HG03159 (cell line): ENCODE results near the gene POLRMT.
A peak's percentile ranks its signal among the peaks of the same experiment; 100 is the strongest.

Source experiments
- ATAC-seq: cut with Tn5 transposase; IDR thresholded peaks from one replicate; pipeline ENCODE4 v1.9.1; 2021; ENCODE audit warnings: mild to moderate bottlenecking, moderate library complexity; ENCODE audit not compliant: unreplicated experiment

Gene POLRMT

DNA sequence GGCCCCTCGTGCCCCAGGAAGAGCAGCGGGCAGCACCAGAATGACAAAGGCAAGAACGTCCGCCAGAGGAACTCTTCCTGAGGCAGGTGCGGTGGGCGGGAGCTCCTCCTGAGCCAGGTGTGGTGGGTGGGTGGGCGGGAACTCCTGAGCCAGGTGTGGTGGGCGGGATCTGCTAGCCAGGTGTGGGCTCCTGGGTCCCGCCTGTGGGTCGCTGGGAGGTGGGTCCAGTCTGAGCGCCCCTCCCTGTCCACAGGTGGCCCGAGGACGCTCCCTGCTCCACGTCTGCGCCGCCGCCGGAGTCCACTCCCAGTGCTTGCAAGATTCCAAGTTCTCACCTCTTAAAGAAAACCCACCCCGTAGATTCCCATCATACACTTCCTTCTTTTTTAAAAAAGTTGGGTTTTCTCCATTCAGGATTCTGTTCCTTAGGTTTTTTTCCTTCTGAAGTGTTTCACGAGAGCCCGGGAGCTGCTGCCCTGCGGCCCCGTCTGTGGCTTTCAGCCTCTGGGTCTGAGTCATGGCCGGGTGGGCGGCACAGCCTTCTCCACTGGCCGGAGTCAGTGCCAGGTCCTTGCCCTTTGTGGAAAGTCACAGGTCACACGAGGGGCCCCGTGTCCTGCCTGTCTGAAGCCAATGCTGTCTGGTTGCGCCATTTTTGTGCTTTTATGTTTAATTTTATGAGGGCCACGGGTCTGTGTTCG, 50.7 kb downstream of the POLRMT start:
- ATAC-seq: no peak

DNA sequence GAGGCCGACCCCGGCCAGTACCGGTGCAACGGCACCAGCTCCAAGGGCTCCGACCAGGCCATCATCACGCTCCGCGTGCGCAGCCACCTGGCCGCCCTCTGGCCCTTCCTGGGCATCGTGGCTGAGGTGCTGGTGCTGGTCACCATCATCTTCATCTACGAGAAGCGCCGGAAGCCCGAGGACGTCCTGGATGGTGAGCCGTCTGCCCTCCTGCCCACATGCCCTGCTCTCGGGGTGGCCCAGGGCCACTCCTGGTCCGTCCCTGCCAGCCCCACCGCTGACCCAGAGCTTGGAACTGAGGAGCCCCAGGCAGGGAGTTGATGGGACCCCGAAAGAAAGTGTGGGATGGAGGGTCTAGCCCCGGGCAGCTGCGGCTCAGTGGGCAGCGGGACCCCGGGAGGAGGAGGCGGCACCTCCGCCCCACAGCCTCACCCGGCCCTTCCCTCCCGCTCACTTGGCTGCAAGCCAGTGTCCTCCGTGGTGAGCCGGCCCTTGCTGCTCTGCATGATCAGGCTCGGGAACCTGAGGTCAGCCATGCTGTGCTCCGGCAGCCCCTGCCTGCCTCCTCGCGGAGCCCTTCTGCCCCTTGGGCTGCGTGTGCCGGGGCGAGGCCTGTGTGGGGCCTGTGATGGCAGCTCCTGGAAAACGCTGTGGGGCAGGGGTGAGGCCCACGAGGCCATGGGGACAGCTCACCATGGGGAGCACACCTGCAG, 51.8 kb downstream of the POLRMT start:
- no peak for ATAC-seq

DNA sequence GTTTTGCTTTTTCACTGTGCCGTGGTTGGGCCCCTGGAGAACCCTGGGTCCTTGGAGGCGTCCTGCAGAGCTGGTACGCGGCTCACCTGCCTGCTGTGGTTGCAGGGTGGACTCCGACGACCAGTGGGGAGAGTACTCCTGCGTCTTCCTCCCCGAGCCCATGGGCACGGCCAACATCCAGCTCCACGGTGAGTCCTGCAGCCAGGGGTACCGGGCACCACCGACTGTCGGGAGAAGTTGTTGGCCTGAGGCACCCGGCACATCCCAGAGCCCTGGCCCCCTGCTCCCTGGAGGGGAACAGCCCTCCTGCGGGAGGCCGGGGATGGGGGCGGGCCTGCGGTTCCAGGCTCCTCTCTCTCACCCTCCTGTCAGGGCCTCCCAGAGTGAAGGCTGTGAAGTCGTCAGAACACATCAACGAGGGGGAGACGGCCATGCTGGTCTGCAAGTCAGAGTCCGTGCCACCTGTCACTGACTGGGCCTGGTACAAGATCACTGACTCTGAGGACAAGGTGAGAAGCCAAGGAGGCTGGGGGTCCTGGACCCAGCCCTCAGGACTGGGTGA, 53.0 kb downstream of the POLRMT start:
- no peak for ATAC-seq

DNA sequence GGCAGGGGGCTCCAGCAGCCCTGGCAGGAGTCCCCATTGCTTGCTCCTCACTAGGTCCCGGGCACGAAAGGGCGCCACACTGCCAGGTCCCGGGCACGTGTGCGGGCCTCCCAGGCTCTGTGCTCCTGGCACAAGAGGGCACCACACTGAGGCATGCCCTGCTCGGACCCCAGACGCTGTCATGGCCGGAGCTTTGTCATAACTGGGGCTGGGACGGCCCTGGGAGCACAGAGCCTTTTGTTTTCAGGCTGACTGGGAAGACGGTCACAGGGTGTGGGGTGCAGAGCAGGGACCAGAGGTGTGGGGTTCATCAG, 53.5 kb downstream of the POLRMT start:
- no peak for ATAC-seq

DNA sequence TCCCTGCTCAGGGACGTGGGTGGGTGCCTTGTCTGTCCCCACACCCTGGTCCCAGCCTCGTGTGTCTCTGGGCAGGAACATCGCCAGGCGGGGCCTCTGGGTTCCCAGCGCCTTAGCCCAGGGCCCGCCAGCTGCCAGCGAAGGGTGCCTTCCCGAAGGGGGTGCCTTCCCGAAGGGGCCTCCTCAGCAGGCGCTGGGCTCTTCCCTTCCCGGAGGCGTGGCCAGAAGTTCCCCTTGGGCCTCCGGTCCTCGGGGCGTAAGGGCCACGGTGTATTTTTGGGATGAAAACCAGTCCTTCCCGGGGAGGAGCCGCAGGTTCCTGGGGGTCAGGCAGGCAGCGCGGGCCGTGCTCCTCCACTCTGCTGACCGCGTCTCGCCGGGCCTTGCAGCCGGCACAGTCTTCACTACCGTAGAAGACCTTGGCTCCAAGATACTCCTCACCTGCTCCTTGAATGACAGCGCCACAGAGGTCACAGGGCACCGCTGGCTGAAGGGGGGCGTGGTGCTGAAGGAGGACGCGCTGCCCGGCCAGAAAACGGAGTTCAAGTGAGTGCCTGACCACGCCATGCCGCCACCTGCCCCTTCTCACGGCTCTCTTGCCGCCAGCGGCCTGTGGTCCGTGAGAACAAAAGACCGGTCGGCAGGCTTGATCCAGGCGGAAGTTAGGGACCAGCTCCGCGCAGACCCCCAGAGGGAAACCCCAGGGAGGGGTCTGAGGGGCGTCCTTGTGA, 54.1 kb downstream of the POLRMT start:
- ATAC-seq: no peak

DNA sequence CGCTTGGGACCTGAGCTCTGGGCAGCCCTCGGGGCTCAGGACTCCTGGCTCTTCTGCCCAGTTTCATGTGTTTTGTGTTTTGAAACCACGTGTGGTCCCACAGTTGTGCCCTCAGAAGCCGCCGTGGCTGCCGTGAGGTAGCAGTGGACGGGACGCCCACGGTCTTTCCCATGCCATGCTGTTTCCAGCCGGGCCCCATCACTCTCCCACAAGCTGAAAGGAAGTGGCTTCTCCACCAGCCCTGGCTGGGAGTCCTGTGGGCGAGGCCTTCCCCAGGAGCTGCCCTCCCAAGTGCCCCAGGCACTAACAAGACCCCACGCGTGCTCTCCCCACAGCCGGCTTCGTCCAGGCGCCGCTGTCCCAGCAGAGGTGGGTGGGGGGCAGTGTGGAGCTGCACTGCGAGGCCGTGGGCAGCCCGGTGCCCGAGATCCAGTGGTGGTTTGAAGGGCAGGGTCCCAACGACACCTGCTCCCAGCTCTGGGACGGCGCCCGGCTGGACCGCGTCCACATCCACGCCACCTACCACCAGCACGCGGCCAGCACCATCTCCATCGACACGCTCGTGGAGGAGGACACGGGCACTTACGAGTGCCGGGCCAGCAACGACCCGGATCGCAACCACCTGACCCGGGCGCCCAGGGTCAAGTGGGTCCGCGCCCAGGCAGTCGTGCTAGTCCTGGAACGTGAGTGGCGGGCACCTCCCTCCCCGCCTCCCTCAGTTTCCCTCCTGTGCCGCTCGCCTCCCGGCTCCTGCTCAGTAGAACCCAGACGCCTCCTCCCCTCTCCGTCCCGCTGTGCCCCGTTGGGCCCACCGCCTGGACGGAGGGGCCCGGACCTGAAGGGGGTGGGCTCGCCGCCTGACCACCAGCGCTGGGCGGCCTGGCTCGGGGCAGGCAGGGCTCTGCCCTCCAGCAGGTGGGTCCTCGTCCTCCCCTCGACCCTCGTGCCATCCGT, 55.6 kb downstream of the POLRMT start:
- no peak for ATAC-seq

DNA sequence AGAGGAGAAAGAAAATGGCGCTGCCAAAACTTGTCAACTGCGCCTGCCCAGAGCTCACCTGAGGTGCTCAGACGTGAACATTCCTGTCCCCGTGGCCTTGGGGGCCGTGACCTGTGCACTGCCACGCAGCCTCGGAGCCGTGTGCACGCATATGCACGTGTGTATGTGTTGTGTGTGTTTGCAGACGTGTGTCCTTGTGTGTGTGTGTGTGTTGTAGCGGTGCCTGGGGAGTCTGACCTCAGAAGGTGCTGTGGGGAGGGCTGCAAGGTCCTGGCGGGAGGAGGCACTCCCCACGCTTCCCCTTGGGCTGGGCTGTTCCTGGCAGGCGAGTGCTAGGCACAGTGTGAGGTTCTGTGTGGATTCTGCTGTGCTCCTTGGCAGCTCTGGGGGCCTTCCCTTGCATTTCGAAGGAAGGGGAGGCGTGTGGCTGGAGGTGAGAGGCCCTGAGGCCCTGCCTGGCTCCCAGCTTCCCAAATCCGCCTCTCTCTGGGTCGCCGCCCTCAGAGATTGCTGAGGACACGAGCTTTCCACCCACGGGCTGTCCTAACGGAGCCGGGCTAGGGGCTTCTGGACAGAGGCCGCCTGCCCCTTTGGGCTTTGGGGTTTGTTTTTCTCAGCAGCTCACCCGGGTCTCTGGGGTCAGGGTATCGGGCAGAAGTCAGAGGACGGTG, 56.4 kb downstream of the POLRMT start:
- ATAC-seq: no peak

DNA sequence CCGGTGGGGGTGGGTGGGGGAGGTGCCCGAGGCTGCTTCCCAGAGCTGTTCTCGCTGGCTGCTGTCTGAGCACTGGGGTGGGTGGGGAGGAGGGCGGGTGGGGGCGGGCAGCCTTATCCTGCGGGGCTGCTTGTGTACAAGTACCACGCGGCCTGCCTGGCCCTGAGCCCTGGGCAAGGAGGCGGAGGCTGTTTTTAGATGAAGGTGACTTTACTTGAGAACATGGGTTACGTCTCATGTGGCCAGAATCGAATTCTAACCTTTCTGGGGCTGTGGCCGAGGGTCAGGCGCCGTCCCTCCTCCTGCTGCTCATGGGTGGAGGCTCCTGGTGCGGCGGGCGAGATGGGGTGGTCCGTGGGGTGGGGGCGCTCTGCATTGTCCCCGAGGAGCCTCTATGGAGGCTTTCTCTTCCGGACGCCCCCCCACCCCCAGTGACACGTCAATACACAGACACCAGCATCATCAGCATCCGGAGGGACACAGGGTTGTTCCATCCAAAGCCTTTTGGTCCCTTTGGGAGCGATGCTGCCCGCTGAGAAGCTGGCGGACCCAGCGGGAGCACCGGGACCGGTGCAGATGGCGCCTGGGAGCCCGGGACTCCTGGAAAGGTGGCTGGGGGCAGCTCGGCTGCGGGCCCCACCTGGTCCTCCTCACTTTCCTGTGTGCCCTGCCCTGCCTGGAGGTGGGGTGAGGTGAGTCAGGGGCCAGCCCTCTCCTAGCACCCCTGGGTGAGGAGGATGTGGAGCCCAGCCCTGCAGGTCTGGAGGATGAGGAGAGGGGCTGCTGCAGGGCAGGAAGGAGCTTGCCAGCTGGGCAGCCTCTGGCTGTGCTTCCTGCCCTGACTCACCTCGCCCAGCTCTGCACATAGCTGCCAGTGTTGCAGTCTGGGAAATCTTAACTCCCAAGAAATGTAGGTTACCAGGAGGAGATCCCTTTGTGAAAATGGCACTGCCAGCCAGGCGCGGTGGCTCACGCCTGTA, 57.5 kb downstream of the POLRMT start:
- no peak for ATAC-seq

DNA sequence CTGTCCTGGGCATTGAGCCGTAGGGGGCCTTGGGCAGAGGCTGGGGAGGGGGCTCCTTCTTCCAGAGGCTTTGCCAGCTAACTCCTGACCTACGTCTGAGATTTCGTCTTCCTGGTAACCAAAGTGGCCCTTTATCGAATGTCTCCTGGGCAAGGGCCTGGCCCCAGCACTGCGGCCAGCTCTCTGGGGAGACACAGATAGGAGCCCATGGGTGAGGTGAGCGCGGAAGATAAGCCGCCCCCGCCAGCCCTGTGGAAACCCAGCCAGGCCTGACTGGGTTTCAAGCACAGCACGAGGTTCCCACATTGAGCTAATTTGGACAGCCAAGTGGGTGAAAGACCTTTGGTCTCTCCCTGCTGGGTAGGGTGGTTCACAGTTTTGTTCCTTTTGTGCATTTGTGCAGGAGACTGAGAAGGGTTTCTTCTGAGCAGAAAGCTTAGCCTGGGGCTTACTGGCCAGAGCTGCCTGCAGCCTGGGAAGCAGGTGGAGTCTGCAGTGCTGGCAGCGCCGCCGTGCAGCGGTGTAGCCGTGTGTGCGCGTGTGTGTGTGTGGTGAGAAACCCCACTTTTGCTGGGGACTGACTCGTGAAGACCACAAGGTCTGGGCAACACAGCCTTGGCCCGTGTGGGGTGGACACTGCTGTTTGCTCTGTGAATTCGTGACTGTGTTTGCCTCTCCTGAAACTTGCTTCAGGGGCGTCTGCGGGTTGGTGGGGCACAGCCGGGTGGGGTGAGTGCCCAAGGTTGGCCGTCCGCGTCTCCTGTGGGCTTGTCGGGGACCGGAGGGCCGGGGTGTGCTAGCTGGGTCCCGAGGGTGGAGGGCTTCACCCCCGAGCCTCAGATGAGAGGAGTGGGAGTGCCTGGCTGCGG, 58.4 kb downstream of the POLRMT start:
- ATAC-seq: no peak

DNA sequence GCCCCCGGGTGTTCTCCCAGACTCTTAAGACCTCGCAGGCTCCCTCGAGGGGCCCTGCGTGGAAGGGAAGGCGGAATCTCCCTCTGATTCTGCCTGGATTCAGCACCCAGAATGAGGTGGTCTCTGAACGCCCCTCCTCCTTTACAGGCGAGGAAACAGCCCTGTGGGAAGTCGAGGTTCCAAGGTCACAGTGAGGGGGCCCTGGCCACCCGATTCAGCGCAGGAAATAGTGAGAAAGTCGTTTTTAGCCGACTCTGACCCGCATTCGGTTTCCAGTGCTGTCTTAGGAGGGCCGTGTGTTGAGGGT, 59.9 kb downstream of the POLRMT start:
- ATAC-seq: no peak

DNA sequence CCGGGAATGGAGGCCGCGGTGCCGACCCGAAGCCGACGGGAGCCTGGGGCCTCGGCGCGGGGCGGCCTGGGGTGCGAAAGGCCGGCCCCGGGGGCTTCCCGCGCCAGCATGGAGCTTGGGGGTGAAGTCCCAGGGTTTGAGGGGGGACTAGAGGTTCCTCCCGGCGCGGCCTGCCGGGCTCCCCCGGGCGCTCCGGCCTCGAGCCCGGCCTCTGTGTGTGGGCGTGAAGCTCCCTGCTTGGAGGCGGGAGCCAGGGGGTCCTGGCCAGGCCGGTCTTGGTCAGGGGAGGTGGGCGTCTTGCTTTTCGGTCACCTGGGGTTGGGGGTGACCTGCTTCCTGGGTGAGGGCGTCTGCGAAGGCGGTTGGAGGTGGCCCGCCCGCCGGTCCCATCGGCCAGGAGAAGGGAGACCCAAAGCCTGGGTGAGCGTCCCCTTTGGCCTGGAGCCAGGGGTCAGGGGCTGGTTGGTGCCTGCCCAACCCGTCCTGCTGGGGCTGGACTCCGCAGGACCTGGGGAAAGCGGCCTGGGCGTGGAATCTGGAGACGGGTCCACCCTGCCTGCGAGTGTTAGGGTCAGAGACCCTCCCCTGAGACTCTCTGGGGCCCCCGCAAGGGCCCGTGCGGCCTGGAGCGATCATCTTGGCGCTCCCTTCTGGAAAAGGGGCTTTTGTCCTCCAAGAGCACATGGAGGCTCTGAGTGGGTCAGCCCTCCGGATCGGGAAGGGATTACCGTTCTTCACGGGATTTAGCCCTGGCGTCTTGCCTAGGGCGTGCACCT, 60.4 kb downstream of the POLRMT start:
- ATAC-seq: peak; percentile 17

DNA sequence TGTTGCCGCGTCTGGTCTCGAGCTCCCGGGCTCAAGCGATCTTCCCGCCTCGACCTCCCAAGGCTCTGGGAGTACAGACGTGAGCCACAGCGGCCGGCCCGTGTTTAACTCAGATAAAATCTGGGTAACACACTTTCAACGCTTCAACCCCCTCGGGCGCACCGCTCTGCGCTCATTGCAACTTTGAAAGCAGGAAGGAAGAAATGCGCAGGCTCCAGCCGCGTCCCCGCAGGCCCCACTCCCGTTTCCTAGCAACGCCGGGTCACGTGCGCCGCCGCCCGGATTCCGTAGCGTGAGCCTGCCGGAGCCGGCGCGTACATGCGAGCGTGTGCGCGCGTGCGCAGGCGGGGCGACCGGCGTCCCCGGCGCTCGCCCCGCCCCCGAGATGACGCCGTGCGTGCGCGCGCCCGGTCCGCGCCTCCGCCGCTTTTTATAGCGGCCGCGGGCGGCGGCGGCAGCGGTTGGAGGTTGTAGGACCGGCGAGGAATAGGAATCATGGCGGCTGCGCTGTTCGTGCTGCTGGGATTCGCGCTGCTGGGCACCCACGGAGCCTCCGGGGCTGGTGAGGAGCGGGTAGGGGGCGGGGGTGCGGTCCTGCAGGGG, 61.1 kb downstream of the POLRMT start, which contains the start of gene BSG:
TSS of gene BSG (plus strand) at position 457 of the 603 bp plus-strand sequence. CDS start at position 496, 39 bp downstream.
- peak; percentile 64 for ATAC-seq

DNA sequence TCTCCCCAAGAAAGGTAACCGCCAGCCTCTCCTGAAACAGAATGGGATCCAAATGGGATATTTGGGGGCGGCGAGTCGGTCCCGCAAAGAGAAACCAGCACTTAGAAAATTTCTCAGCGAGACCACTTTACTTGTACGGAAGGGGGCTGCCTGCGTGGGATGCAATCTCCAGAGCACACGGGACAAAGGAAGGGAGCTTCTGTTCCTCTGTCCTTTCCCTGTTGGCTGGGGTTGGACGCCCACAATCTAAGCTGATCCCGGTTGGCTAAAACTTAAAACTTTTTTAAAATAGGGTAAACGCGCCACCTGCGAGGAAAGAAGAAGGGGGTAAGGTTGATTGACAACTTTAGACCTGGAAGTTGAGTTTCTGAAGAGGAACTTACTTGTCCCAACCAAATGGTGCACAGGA, 61.8 kb downstream of the POLRMT start:
- ATAC-seq: no peak

DNA sequence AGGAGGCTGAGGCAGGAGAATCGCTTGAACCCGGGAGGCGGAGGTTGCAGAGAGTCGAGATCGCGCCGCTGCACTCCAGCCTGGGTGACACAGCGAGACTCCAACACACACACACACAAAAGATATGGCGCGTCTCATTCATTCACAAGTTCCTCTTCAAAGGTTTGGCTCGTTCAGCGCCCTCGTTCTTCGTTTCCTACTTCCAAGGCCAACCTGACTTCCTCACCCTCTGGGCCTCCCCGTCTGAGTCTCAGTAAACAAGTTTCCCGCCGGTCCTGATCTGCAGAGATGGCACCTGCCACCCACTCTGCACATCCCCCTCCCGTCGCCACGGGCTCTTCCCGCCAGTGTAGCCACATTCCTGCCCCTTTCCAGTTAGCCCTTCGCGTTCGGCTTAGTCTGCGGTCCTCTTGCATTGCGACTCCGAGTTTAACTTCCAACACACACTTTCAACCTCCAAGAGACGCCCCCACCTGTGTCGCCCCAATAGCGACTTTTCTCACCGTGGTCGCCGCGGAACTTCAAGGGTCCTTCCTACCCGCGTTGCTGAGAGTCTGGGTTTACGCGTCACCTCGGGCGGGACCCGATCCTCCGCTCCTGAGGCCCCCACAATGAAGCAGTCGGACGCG, 62.3 kb downstream of the POLRMT start:
- ATAC-seq: no peak

DNA sequence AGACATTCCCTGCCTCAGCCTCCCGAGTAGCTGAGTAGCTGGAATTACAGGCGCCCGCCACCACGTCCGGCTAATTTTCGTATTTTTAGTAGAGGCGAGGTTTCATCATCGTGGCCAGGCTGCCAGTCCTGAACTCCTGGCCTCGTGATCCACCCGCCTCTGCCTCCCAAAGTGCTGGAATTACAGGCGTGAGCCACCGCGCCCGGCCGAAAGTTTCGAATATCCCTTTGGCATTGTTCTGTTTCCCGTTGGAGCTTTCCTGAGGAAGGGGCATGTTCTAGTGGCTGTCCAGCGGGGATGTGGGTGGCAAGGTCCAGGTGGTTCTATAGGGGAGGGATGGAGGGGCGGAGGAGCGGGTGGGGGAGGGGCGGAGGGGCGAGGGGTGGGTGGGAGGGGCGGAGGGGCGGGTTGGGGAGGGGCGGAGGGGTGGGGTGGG, 63.1 kb downstream of the POLRMT start:
- no peak for ATAC-seq

DNA sequence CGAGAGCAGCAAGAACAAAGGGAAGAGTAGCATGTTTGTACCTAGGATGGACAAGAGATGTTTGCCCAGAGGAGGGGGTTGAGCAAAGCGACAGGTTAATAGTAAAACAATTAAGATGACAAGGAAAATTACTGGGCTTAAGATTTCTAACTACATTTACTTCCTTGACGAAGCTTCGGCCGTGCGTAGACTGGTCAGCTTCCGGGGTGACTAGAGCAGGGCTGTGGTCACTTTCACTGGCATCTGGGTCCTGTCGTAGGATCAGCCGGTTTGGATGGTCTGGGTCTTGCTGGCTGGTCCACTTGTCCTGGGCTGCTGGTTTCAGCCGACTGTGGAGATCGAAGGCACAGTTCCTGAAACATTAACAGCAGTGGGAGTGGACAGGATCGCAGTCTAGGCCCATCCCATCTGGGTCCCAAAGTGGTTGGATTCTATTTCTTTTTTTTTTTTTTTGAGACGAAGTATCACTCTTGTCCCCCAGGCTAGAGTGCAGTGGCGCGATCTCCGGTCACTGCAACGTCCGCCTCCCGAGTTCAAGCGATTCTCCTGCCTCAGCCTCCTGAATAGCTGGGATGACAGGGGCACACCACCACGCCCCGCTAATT, 65.9 kb downstream of the POLRMT start:
- no peak for ATAC-seq
